Muscle of leg (tissue), 11 donors: Measurements from ENCODE around the gene VPS13A. TPM values are rescaled to one million over a fixed set of nuclear protein-coding genes. Genes with fewer than 3 reads are reported as not detected.
"Not testable (repeated sequence)": the region's sequence is repeated elsewhere in the genome, so short reads cannot be mapped to it uniquely, and the experiment has no call there.

Experiments used
- DNase-seq: peaks from one replicate; pipeline ENCODE4 v3.0.0; 2013
- H3K27ac ChIP-seq: one replicate; pipeline ENCODE4 v1.5.1; 2013; ENCODE audit warnings: mild to moderate bottlenecking, low read length, control low read depth
- H3K27me3 ChIP-seq: one replicate; pipeline ENCODE4 v1.6.1; 2013; ENCODE audit warnings: low read length; ENCODE audit not compliant: control insufficient read depth, insufficient read depth
- H3K36me3 ChIP-seq: one replicate; pipeline ENCODE4 v1.6.1; 2013; ENCODE audit warnings: low read length; ENCODE audit not compliant: control insufficient read depth, insufficient read depth
- H3K4me1 ChIP-seq: one replicate; pipeline ENCODE4 v1.6.1; 2013; ENCODE audit warnings: low read length; ENCODE audit not compliant: control insufficient read depth, insufficient read depth
- H3K4me3 ChIP-seq: one replicate; pipeline ENCODE4 v1.5.1; 2013; ENCODE audit warnings: low read length, control low read depth
- H3K9me3 ChIP-seq: replicated peaks from 2 replicates; pipeline ENCODE4 v1.6.1; 2013; ENCODE audit warnings: low read depth, low read length; ENCODE audit not compliant: control insufficient read depth
- WGBS: methylation state at CpG from one replicate; pipeline ENCODE4 v1.1.5; 2013; ENCODE audit warnings: missing lambda C conversion rate; ENCODE audit not compliant: insufficient coverage; 5-methylcytosine and 5-hydroxymethylcytosine counted together
- polyA plus RNA-seq, 8 donors: library from polyadenylated mRNA; unstranded; fragments of 120-200 nt; gene quantifications; one replicate each; pipeline versions ENCODE4 v1.2.1 to v1.2.3, GENCODE V29; 2013; ENCODE audit warnings: inconsistent platforms in 1 of 8, low replicate concordance in 1 of 8; ENCODE audit not compliant: insufficient read length in 8 of 8, insufficient read depth in 1 of 8
- total RNA-seq: library from RNA; stranded (reverse); fragments of 120-200 nt; gene quantifications from one replicate; pipeline ENCODE4 v1.2.4, GENCODE V29; 2013

The VPS13A gene
- total and polyA plus RNA-seq, 9 donors, result 8.7 to 18.4 (median 13.7) TPM

GRCh38 chr9:77375956-77376532 is 198.7 kb downstream of the VPS13A start:
- no peak overlapping the region for H3K4me3 ChIP-seq
- WGBS, result 79% methylated on average over 6 of the region's 6 CpGs

GRCh38 chr9:77384406-77384805 is 207.1 kb downstream of the VPS13A start:
- no peaks in the 10 kb centered on the region for H3K4me1 ChIP-seq
- no peaks in the 10 kb centered on the region for H3K9me3 ChIP-seq
- no peak overlapping the region for H3K27ac ChIP-seq
- H3K36me3 ChIP-seq, result no peaks in the 10 kb centered on the region
- DNase-seq, result peak; percentile 0
- H3K27me3 ChIP-seq, result no peaks in the 10 kb centered on the region
- no peak overlapping the region for H3K4me3 ChIP-seq

More at GRCh38 chr9:77375956-77376532, 198.7 kb downstream of the VPS13A start:
- Histone ChIP-seq H3K4me1 (no peaks in the 10 kb centered on the region), H3K27ac (no peak overlapping the region), H3K36me3 (peaks cover 4% of the 10 kb centered on the region), H3K27me3 (no peaks in the 10 kb centered on the region), H3K9me3 (no peaks in the 10 kb centered on the region)
- no peak for DNase-seq

- no peaks in the 10 kb centered on the region for H3K36me3 ChIP-seq
- no peaks in the 10 kb centered on the region for H3K27me3 ChIP-seq
- no peak for DNase-seq
- no CpG with 5 or more reads among the region's 1 CpG for WGBS
- no peaks in the 10 kb centered on the region for H3K9me3 ChIP-seq
- no peak overlapping the region for H3K4me3 ChIP-seq
- no peaks in the 10 kb centered on the region for H3K4me1 ChIP-seq
- H3K27ac ChIP-seq, result no peak overlapping the region
Measured at GRCh38 chr9:77386187-77386586, 208.9 kb downstream of the VPS13A start.

GRCh38 chr9:77391834-77392233 is 214.5 kb downstream of the VPS13A start:
- DNase-seq, result no peak
- no peaks in the 10 kb centered on the region for H3K9me3 ChIP-seq
- no peaks in the 10 kb centered on the region for H3K36me3 ChIP-seq
- H3K4me3 ChIP-seq, result no peak overlapping the region
- no peaks in the 10 kb centered on the region for H3K27me3 ChIP-seq
- H3K27ac ChIP-seq, result no peak overlapping the region
- H3K4me1 ChIP-seq, result no peaks in the 10 kb centered on the region
- WGBS, result no CpG with 5 or more reads among the region's 3 CpGs

GRCh38 chr9:77392328-77392727 is 215.0 kb downstream of the VPS13A start:
- H3K27ac ChIP-seq, result no peak overlapping the region
- H3K4me3 ChIP-seq, result no peak overlapping the region
- no peak for DNase-seq
- no peaks in the 10 kb centered on the region for H3K27me3 ChIP-seq
- WGBS, result no CpG with 5 or more reads among the region's 7 CpGs
- no peaks in the 10 kb centered on the region for H3K36me3 ChIP-seq
- no peaks in the 10 kb centered on the region for H3K9me3 ChIP-seq
- no peaks in the 10 kb centered on the region for H3K4me1 ChIP-seq

GRCh38 chr9:77398581-77398980 is 221.2 kb downstream of the VPS13A start:
- not testable (repeated sequence) for DNase-seq, H3K9me3 ChIP-seq, H3K27me3 ChIP-seq, H3K4me1 ChIP-seq, H3K27ac ChIP-seq, H3K4me3 ChIP-seq, H3K36me3 ChIP-seq
- 89% methylated on average over 3 of the region's 9 CpGs for WGBS

GRCh38 chr9:77399964-77400363 is 222.6 kb downstream of the VPS13A start:
- no peaks in the 10 kb centered on the region for H3K4me1 ChIP-seq
- no peaks in the 10 kb centered on the region for H3K27me3 ChIP-seq
- no CpG with 5 or more reads among the region's 1 CpG for WGBS
- H3K36me3 ChIP-seq, result no peaks in the 10 kb centered on the region
- H3K9me3 ChIP-seq, result no peaks in the 10 kb centered on the region
- H3K4me3 ChIP-seq, result no peak overlapping the region
- H3K27ac ChIP-seq, result no peak overlapping the region
- no peak for DNase-seq

GRCh38 chr9:77402286-77402685 is 225.0 kb downstream of the VPS13A start:
- H3K9me3 ChIP-seq, result no peaks in the 10 kb centered on the region
- DNase-seq, result no peak
- no peaks in the 10 kb centered on the region for H3K36me3 ChIP-seq
- no CpG with 5 or more reads among the region's 2 CpGs for WGBS
- H3K27ac ChIP-seq, result no peak overlapping the region
- H3K4me1 ChIP-seq, result no peaks in the 10 kb centered on the region
- no peaks in the 10 kb centered on the region for H3K27me3 ChIP-seq
- H3K4me3 ChIP-seq, result no peak overlapping the region

GRCh38 chr9:77403239-77403638 is 225.9 kb downstream of the VPS13A start:
- peaks cover 4% of the 10 kb centered on the region for H3K36me3 ChIP-seq

GRCh38 chr9:77408521-77408920 is 231.2 kb downstream of the VPS13A start:
- not testable (repeated sequence) for H3K36me3 ChIP-seq, DNase-seq
- 87% methylated on average over 3 of the region's 9 CpGs for WGBS

More at GRCh38 chr9:77403239-77403638, 225.9 kb downstream of the VPS13A start:
- H3K9me3 ChIP-seq, result no peaks in the 10 kb centered on the region
- no peak for DNase-seq
- H3K27me3 ChIP-seq, result no peaks in the 10 kb centered on the region
- no CpG with 5 or more reads among the region's 4 CpGs for WGBS
- H3K4me3 ChIP-seq, result no peak overlapping the region
- H3K4me1 ChIP-seq, result no peaks in the 10 kb centered on the region
- H3K27ac ChIP-seq, result no peak overlapping the region

GRCh38 chr9:77417566-77417965 is 240.2 kb downstream of the VPS13A start:
- no peaks in the 10 kb centered on the region for H3K4me1 ChIP-seq
- no peak for DNase-seq
- WGBS, result no CpG with 5 or more reads among the region's 5 CpGs
- H3K4me3 ChIP-seq, result no peak overlapping the region
- no peaks in the 10 kb centered on the region for H3K27me3 ChIP-seq
- no peaks in the 10 kb centered on the region for H3K36me3 ChIP-seq
- H3K9me3 ChIP-seq, result no peaks in the 10 kb centered on the region
- no peak overlapping the region for H3K27ac ChIP-seq

More at GRCh38 chr9:77408521-77408920, 231.2 kb downstream of the VPS13A start:
- not testable (repeated sequence) for H3K9me3 ChIP-seq, H3K4me1 ChIP-seq, H3K27me3 ChIP-seq, H3K27ac ChIP-seq, H3K4me3 ChIP-seq
